Activated CD8-positive, alpha-beta T cell treated with anti-CD3 and anti-CD28 coated beads for 36 hours (primary cell): Measurements from ENCODE around the gene SERPINB1. TPM values are rescaled to one million over a fixed set of nuclear protein-coding genes. Genes with fewer than 3 reads are reported as not detected.

Experiments
- ATAC-seq: fragments of 200-7000 bp; cut with Tn5 transposase; one replicate; pipeline ENCODE4 v1.10.0; 2021; ENCODE audit warnings: mild to moderate bottlenecking, moderate library complexity
- CTCF ChIA-PET: fragments of 350-600 bp; sonication (Branson Sonifier 250); formaldehyde crosslinking; loops from one replicate; lab custom pipeline; 2021; ENCODE audit warnings: antibody characterized with exemption; lab: Charles Lee
- POLR2A ChIA-PET: fragments of 350-600 bp; sonication (Branson Sonifier 250); formaldehyde crosslinking; loops from one replicate; lab custom pipeline; 2021; ENCODE audit warnings: antibody characterized with exemption; lab: Charles Lee
- DNase-seq: peaks from one replicate; pipeline ENCODE4 v3.0.0-alpha.2; 2020
- H3K27ac Mint-ChIP-seq: one replicate; pipeline ENCODE4 v1.8.0; 2021; ENCODE audit warnings: mild to moderate bottlenecking, mixed read lengths
- H3K27me3 Mint-ChIP-seq: one replicate; pipeline ENCODE4 v1.8.0; 2021; ENCODE audit warnings: mixed read lengths
- H3K36me3 Mint-ChIP-seq: one replicate; pipeline ENCODE4 v1.8.0; 2021; ENCODE audit warnings: low read depth, mixed read lengths
- H3K4me1 Mint-ChIP-seq: one replicate; pipeline ENCODE4 v1.8.0; 2021; ENCODE audit warnings: low read depth, mixed read lengths
- H3K4me3 Mint-ChIP-seq: one replicate; pipeline ENCODE4 v1.8.0; 2021; ENCODE audit warnings: mild to moderate bottlenecking, moderate library complexity, mixed read lengths
- H3K9me3 Mint-ChIP-seq: one replicate; pipeline ENCODE4 v1.8.0; 2021; ENCODE audit warnings: mixed read lengths
- CTCF ChIP-seq: fragments of 200-600 bp; IDR thresholded peaks from one replicate; pipeline ENCODE4 v1.8.0; 2022; ENCODE audit warnings: antibody characterized with exemption, mild to moderate bottlenecking
- intact Hi-C: fragments of 100-400 bp; cut with micrococcal nuclease; formaldehyde crosslinking; loops from one replicate; pipeline ENCODE4 v1.10.0; 2022
- total RNA-seq, 2 experiments: library from RNA; stranded (reverse); gene quantifications; one replicate each; pipeline ENCODE4 v1.2.3, GENCODE V29; 2021

The SERPINB1 gene
- total RNA-seq, 2 experiments from 2014 or later: 55.8 to 60.0 TPM

GRCh38 chr6:2844008-2844407 is 2.3 kb upstream of the SERPINB1 start:
- Mint-ChIP-seq H3K4me3 (no peak overlapping the region), H3K27ac (no peak overlapping the region), H3K36me3 (peaks cover 12% of the 10 kb centered on the region), H3K9me3 (peaks cover 3% of the 10 kb centered on the region), H3K4me1 (peaks cover 74% of the 10 kb centered on the region), H3K27me3 (no peaks in the 10 kb centered on the region)
- intact Hi-C loops: no loop called here
- ATAC-seq (no peak), DNase-seq (no peak)
- ChIA-PET POLR2A (no interaction called here), CTCF (interaction anchor here (1.3 to 6.0 kb wide), 5 partner anchors 52 to 158 kb away, joined by 3 to 56 read pairs (median 28); no protein-coding TSS in a partner anchor)
- TF ChIP-seq CTCF: no peak

GRCh38 chr6:2843138-2843740 is 1.6 kb upstream of the SERPINB1 start:
- no peak for TF ChIP-seq CTCF
- no peaks in the 10 kb centered on the region for H3K9me3 Mint-ChIP-seq
- POLR2A ChIA-PET: interaction anchor here (0.5 to 3.9 kb wide), 3 partner anchors 56 to 93 kb away, joined by 3 to 21 read pairs (median 3); partner anchors contain the start of gene WRNIP1

GRCh38 chr6:2842139-2842552 is 483 bp upstream of the SERPINB1 start:
- DNase-seq: no peak
- Mint-ChIP-seq H3K27me3 (no peaks in the 10 kb centered on the region), H3K4me3 (peak overlapping the region; percentile 85), H3K9me3 (no peaks in the 10 kb centered on the region), H3K4me1 (peaks cover 71% of the 10 kb centered on the region), H3K27ac (peak overlapping the region; percentile 92), H3K36me3 (peaks cover 18% of the 10 kb centered on the region)
- TF ChIP-seq CTCF: no peak
- ChIA-PET POLR2A (interaction anchor here (0.8 to 3.9 kb wide), 23 partner anchors 13 to 223 kb away, joined by 3 to 29 read pairs (median 4); partner anchors contain the start of genes SERPINB6 and WRNIP1), CTCF (interaction anchor here (0.7 to 6.0 kb wide), 24 partner anchors 8 to 212 kb away, joined by 3 to 56 read pairs (median 5); partner anchors contain the start of genes SERPINB9 and WRNIP1)
- intact Hi-C loops: no loop called here
- no peak for ATAC-seq

More at GRCh38 chr6:2843138-2843740, 1.6 kb upstream of the SERPINB1 start:
- intact Hi-C loops: no loop called here
- H3K4me1 Mint-ChIP-seq: peaks cover 70% of the 10 kb centered on the region
- ATAC-seq (no peak), DNase-seq (no peak)
- H3K27ac Mint-ChIP-seq: no peak overlapping the region
- peaks cover 12% of the 10 kb centered on the region for H3K36me3 Mint-ChIP-seq
- no peak overlapping the region for H3K4me3 Mint-ChIP-seq
- CTCF ChIA-PET: interaction anchor here (1.3 to 6.0 kb wide), 6 partner anchors 52 to 159 kb away, joined by 3 to 56 read pairs (median 18); no protein-coding TSS in a partner anchor
- H3K27me3 Mint-ChIP-seq: no peaks in the 10 kb centered on the region

- intact Hi-C loops: loop anchor here (2.0 kb wide), 1 partner anchor 50 kb away; no protein-coding TSS in a partner anchor
- H3K4me1 Mint-ChIP-seq: peaks cover 60% of the 10 kb centered on the region
- ChIA-PET POLR2A (interaction anchor here (0.8 to 3.9 kb wide), 12 partner anchors 9 to 149 kb away, joined by 3 to 29 read pairs (median 5); partner anchors contain the start of gene WRNIP1), CTCF (interaction anchor here (0.9 to 6.0 kb wide), 13 partner anchors 18 to 149 kb away, joined by 3 to 56 read pairs (median 7); partner anchors contain the start of genes MYLK4 and SERPINB9)
- H3K4me3 Mint-ChIP-seq: peak overlapping the region; percentile 85
- H3K27ac Mint-ChIP-seq: no peak overlapping the region
- DNase-seq (no peak), ATAC-seq (no peak)
- no peaks in the 10 kb centered on the region for H3K27me3 Mint-ChIP-seq
- H3K9me3 Mint-ChIP-seq: no peaks in the 10 kb centered on the region
- peaks cover 30% of the 10 kb centered on the region for H3K36me3 Mint-ChIP-seq
- no peak for TF ChIP-seq CTCF
Observed at GRCh38 chr6:2840749-2841061, 958 bp downstream of the SERPINB1 start.
